T-helper 1 cell treated with Interleukin-12 subunit alpha and Interleukin-12 subunit beta and Interleukin-4 antibody, amounts not matched to agents 30 ng/mL and 1 ng/mL, for 36 hours (primary cell): ENCODE data around the gene DCUN1D3. TPM values are rescaled to one million over a fixed set of nuclear protein-coding genes. Genes with fewer than 3 reads are reported as not detected.
"Not testable (repeated sequence)": the region's sequence is repeated elsewhere in the genome, so short reads cannot be mapped to it uniquely, and the experiment has no call there.

Experiments used
- intact Hi-C: fragments of 100-400 bp; cut with micrococcal nuclease; formaldehyde crosslinking; loops from one replicate; pipeline ENCODE4 v1.15.1; 2024
- total RNA-seq: library from RNA; stranded (reverse); gene quantifications from 2 replicates; pipeline ENCODE4 v1.2.3, GENCODE V29; 2022

DCUN1D3 gene
- total RNA-seq: 19.7 TPM in 2 replicates

DNA sequence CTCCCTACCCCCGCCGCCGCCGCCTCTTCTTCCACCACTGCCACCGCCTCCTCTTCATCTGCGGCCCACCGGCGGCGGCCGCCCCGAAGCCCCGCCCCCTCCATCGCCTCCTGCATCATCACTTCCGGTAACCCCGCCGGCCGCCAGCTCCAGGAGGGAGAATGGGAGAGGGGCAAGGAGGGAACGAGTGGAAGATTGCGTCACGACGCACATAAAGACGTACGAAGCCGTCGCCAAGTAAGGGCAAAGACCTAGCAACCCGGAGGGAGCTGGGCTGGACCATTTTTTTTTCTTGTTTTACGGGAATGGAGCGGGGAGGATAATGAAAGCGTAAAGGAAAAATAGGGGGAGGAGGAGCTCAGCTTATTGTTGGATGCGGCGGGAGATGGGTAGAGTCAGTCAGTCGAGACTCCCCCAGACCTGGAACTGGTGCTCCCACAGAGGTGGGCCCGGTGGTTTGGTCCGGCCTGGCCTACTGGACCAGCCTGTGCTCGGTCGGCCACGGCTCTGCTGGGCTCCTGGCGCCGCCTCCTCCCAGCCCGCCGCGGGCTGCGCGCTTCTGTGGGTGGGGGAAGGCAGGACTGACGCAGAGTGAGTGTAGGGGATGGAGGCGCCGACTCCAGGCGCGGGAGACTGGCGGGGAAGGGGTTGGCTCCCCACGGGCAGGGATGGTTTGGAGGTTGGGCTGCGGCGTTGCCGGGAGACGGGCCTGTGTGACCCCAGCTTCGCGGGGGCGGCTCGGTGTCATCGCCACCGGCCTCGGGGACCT is at the start of gene DCUN1D3, which contains the start of gene LYRM1:
Gene DCUN1D3 (minus strand): TSS at position 60 of the 769 bp plus-strand sequence. CDS start 37,820 bp downstream, outside the sequence.
Gene LYRM1 (plus strand): TSS at position 473 of the 769 bp plus-strand sequence. CDS start 14,785 bp downstream, outside the sequence.
- intact Hi-C loops: loop anchor here (1.0 to 10.0 kb wide), 13 partner anchors 11 to 1833 kb away; partner anchors contain the start of genes CCP110, COQ7, ERI2 and GDE1

DNA sequence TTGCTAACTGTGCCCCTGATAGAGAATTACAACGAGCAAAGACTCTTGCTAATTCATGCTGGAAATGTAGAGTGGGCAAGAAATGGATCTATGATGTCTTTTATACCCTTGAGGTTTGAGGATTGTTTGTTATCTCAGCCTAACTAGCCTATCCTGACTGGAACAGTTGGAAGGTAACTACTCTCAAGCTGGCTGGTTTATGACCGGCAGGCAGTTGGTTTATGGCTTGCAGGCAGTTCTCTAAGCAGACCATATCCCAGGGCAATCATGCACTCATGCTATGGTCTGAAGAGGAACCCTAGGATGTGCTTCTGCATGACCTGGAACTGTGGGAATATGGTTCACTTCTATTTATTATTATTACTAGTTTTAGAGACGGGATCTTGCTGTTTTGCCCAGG is 49.5 kb upstream of the DCUN1D3 start:
- intact Hi-C loops: loop anchor here (10.0 kb wide), 1 partner anchor 135 kb away; no protein-coding TSS in a partner anchor

- intact Hi-C loops: loop anchor here (10.0 kb wide), 1 partner anchor 136 kb away; no protein-coding TSS in a partner anchor
Observed at GRCh38 chr16:20948444-20948843, 48.3 kb upstream of the DCUN1D3 start.

- intact Hi-C loops: loop anchor here (10.0 kb wide), 1 partner anchor 139 kb away; no protein-coding TSS in a partner anchor
Observed at GRCh38 chr16:20946015-20946629, 46.0 kb upstream of the DCUN1D3 start.

DNA sequence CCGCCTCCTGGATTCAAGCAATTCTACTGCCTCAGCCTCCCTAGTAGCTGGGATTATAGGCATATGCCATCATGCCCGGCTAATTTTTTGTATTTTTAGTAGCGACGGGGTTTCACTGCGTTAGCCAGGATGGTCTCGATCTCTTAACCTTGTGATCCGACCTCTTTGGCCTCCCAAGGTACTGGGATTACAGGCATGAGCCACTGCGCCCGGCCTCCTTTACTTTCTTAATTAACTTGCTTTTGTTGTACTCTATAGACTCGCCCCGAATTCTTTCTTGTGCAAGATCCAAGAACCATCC is 45.4 kb upstream of the DCUN1D3 start:
- intact Hi-C loops: loop anchor here (1.0 to 10.0 kb wide), 5 partner anchors 45 to 204 kb away; partner anchors contain the start of genes DCUN1D3, ERI2, LYRM1 and REXO5

- intact Hi-C loops: loop anchor here (1.0 to 10.0 kb wide), 6 partner anchors 45 to 204 kb away; partner anchors contain the start of genes DCUN1D3, ERI2, LYRM1 and REXO5
Observed at GRCh38 chr16:20944861-20945574, 44.9 kb upstream of the DCUN1D3 start.

DNA sequence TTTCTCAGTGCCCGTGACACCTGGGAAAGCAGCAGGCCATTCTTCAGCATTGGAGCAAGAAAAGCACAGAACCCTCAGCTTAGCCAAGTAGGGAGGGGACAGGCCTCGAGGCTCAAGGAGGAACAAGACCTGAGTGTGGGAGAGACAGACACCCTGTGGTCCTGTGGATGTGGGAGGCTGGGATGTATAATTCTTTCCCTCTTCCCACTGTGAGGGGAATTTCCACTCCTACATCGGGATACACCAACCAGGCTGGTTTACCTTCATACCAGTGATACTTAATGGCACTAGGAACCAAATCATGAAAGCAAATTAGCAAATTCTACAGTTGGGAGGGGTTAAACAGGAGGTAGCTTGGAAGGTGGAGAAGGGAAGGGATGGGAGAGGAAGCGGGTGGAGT is 42.1 kb upstream of the DCUN1D3 start:
- intact Hi-C loops: loop anchor here (10.0 kb wide), 1 partner anchor 143 kb away; no protein-coding TSS in a partner anchor

- intact Hi-C loops: loop anchor here (10.0 kb wide), 1 partner anchor 143 kb away; no protein-coding TSS in a partner anchor
Observed at GRCh38 chr16:20941636-20941926, 41.4 kb upstream of the DCUN1D3 start.

- intact Hi-C loops: loop anchor here (10.0 kb wide), 1 partner anchor 144 kb away; no protein-coding TSS in a partner anchor
Observed at GRCh38 chr16:20940871-20941635, 40.9 kb upstream of the DCUN1D3 start.

DNA sequence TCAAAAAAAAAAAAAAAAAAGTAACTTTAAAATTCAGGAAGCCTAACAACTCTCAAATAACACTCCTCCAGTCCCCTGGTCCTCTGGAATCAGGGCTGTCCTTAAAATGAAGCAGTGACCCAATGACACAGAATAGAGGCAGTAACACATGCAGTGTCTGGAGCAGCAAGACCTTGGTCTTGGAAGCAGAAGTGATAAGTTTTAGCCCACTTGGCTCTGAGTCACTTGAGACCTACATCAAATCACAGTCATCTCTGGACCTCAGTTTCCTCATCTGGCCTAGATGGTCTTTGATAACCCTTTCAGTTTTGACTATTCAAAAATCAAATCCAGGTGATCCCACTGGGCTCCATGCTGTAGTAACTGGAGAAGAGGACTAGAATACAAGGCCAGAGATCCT is 39.5 kb upstream of the DCUN1D3 start:
- intact Hi-C loops: loop anchor here (10.0 kb wide), 1 partner anchor 145 kb away; no protein-coding TSS in a partner anchor

GRCh38 chr16:20938426-20938825 is 38.3 kb upstream of the DCUN1D3 start:
- intact Hi-C loops: no loop called here

GRCh38 chr16:20937736-20938135 is 37.6 kb upstream of the DCUN1D3 start:
- intact Hi-C loops: no loop called here

DNA sequence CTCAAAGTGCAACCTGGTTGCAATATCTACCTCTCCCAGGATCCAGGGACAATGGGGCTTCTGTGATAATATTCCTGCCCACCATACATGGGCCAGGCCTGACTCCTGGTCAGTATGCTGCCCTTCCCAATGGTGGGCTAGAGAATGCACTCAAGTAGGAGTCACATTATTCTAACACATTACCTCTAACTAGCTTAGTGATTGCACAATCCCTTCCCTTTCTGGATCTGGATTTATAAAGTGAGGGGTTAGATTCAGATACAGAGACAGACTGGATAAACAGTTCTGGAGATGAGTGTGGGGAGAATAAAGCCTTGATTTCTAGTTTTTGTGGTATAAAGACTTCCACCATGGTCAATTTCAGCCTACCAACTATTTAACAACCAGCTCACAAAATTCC is 33.4 kb upstream of the DCUN1D3 start:
- intact Hi-C loops: no loop called here

DNA sequence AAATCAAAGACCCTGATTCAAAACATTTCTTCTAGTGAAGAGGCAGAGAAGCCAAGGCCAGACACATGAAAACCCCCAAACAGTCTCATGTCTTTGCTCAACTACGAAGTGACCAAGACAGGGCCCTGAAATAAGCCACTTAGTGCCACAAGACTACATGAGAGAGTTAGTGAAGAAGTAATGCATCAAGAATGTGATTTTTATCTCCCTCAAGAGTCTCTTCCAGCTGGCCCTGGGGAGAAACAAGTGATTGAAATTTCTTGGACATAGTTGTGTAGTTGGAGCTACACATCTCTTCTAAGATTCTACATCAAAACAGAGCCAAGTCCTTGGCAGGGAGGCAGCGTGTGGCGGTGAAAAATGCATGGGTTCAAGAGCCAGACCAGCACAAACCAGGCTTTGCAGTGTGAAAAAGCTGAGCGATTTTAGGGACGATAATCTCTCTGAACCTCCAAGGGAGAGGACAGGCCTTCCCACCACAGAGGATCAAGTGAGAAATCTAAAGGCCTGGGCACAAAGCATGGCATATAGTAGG is 31.0 kb upstream of the DCUN1D3 start:
- intact Hi-C loops: no loop called here

DNA sequence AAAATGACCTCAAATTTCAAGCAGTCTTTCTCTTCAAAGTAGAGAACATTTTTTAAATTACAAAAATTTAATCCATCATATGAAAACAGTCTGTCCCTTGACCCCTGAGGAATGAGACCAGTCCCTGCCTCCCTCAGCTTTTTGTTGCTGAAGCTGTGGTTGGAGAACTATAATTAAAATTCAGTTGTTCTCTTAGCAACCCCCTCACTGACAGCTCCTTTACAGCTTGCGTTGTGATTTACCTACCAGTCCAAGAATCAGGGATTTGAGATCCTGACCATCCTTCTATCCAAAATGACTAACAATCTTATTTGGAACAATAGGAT is 30.2 kb upstream of the DCUN1D3 start:
- intact Hi-C loops: no loop called here

- intact Hi-C loops: not testable (repeated sequence)
Observed at GRCh38 chr16:20929676-20930364, 29.7 kb upstream of the DCUN1D3 start.

GRCh38 chr16:20928774-20929411 is 28.7 kb upstream of the DCUN1D3 start:
- intact Hi-C loops: no loop called here

DNA sequence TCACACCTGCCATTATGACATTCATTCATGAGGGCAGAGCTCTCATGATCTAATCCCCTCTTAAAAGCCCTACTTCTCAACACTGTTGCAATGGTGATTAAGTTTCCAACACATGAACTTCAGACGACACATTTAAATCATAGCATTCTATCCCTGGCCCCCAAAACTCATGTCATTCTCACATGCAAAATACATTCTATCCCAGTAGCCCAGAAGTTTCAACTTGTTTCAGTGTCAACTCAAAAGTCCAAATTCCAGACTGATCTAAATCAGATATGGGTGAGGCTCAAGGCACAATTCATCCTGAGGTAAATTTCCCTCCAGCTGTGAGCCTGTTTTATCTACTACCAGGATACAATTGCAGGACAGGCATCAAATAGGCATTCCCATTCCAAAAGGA is 25.6 kb upstream of the DCUN1D3 start:
- intact Hi-C loops: no loop called here

- intact Hi-C loops: no loop called here
Observed at GRCh38 chr16:20923876-20924275, 23.7 kb upstream of the DCUN1D3 start.

DNA sequence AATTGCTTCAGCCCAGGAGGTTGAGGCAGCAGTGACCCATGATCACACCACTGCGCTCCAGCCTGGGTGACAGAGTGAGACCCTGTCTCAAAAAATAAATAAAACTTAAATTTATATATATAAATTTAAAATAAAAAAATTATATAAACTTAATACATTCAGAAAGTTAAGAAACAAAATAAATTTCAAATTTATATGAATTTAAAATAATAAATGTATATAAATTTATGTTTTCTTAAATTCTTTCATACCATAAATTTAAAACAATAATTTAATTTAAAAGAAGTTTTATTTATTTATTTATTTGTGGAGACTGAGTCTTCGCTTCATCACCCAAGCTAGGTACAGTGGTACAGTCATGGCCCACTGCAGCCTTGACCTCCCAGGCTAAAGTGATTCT is 20.6 kb upstream of the DCUN1D3 start:
- intact Hi-C loops: no loop called here
